ENCODE results near the gene ENTHD1. TPM values are rescaled to one million over a fixed set of nuclear protein-coding genes. Genes with fewer than 3 reads are reported as not detected.

The ENTHD1 gene
- total RNA-seq, 1 donor from 2014 or later, result not detected

DNA sequence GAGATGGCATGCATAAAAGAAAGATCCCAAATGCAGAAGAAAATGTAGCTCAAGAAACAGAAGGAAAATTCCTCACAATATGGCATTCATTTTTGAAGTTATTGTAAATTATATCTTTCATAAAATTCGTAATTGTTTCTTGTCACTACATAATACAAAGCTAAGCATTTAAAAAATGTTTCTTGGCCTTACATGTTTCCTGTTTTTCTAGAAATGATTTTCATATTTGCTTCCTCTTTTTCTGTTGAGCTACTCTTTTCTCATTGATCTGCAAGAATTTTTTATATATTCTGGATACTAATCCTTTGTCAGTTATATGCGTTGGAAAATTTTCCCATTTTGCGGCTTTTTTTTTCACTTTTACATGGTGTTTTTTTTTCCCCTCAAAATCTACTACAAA, 48.0 kb downstream of the ENTHD1 start:
- peaks cover 11% of the 10 kb centered on the region for H3K27me3 Mint-ChIP-seq (ENCODE audit: low read depth)
- no peaks in the 10 kb centered on the region for H3K4me1 Mint-ChIP-seq (ENCODE audit: low read depth)
- no peak overlapping the region for H3K27ac Mint-ChIP-seq (ENCODE audit: unreplicated experiment)
- TF ChIP-seq, protein P1, sequence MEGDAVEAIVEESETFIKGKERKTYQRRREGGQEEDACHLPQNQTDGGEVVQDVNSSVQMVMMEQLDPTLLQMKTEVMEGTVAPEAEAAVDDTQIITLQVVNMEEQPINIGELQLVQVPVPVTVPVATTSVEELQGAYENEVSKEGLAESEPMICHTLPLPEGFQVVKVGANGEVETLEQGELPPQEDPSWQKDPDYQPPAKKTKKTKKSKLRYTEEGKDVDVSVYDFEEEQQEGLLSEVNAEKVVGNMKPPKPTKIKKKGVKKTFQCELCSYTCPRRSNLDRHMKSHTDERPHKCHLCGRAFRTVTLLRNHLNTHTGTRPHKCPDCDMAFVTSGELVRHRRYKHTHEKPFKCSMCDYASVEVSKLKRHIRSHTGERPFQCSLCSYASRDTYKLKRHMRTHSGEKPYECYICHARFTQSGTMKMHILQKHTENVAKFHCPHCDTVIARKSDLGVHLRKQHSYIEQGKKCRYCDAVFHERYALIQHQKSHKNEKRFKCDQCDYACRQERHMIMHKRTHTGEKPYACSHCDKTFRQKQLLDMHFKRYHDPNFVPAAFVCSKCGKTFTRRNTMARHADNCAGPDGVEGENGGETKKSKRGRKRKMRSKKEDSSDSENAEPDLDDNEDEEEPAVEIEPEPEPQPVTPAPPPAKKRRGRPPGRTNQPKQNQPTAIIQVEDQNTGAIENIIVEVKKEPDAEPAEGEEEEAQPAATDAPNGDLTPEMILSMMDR (IDR thresholded peaks at IDR 0.05), result no peak
- no peaks in the 10 kb centered on the region for H3K9me3 Mint-ChIP-seq (ENCODE audit: low read depth)
- no peak overlapping the region for H3K4me3 Mint-ChIP-seq (ENCODE audit: unreplicated experiment)
- DNase-seq (ENCODE audit: low spot score), result no peak
- H3K36me3 Mint-ChIP-seq (ENCODE audit: low read depth), result no peaks in the 10 kb centered on the region

DNA sequence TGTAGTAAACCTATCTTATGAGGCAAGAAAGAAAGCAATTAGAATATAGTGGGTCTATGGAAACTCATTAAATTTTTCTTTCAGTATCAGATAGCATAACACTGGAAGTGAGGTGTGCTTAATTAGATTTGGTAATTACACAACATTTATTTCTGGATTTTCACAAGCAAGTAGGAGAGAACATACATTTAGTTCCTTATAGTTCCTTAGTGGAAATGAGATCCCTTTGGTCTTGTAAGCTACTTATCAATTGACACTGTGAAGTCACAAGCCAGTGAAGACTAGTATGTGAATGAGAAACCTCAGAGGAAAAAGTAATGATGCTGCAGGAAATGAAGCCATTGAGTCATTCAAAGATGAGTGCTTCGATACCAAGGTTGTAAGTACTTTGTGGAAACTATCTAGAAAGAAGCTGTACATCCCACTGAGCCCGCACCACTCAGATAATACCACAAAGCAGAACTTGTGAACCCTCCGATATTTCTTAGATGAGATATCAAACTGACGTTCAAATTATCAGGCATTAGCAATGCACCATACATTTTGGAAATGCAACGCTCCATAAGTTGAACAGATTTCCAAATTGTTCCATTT, 53.5 kb downstream of the ENTHD1 start:
- H3K36me3 Mint-ChIP-seq (ENCODE audit: low read depth), result no peaks in the 10 kb centered on the region
- DNase-seq (ENCODE audit: low spot score), result no peak
- H3K4me3 Mint-ChIP-seq (ENCODE audit: unreplicated experiment), result no peak overlapping the region
- peaks cover 22% of the 10 kb centered on the region for H3K27me3 Mint-ChIP-seq (ENCODE audit: low read depth)
- no peaks in the 10 kb centered on the region for H3K9me3 Mint-ChIP-seq (ENCODE audit: low read depth)
- no peak overlapping the region for H3K27ac Mint-ChIP-seq (ENCODE audit: unreplicated experiment)
- TF ChIP-seq, protein P1 (IDR thresholded peaks at IDR 0.05), result no peak
- no peaks in the 10 kb centered on the region for H3K4me1 Mint-ChIP-seq (ENCODE audit: low read depth)

DNA sequence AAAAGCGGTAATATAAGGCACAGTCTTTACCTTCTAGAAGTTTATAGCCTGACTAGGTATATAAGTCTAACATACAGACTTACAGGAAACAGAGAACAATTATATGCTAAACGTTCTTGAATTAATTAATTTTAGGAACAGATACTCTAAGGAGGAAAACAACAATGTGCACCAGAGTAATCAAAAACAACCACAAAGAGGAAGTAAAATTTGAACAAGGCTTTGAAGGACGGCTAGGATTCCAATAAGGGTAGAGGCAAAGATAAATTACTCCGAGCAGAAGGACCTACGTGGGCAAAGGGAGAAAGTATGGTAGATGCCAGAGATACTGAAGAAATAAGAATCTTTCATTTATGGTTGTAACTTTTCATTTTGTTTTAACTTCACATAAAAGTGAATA, 54.4 kb downstream of the ENTHD1 start:
- H3K27me3 Mint-ChIP-seq (ENCODE audit: low read depth), result peaks cover 28% of the 10 kb centered on the region
- no peaks in the 10 kb centered on the region for H3K4me1 Mint-ChIP-seq (ENCODE audit: low read depth)
- no peak for DNase-seq (ENCODE audit: low spot score)
- no peak overlapping the region for H3K27ac Mint-ChIP-seq (ENCODE audit: unreplicated experiment)
- TF ChIP-seq, protein P1 (IDR thresholded peaks at IDR 0.05), result no peak
- no peaks in the 10 kb centered on the region for H3K9me3 Mint-ChIP-seq (ENCODE audit: low read depth)
- H3K4me3 Mint-ChIP-seq (ENCODE audit: unreplicated experiment), result no peak overlapping the region
- no peaks in the 10 kb centered on the region for H3K36me3 Mint-ChIP-seq (ENCODE audit: low read depth)

DNA sequence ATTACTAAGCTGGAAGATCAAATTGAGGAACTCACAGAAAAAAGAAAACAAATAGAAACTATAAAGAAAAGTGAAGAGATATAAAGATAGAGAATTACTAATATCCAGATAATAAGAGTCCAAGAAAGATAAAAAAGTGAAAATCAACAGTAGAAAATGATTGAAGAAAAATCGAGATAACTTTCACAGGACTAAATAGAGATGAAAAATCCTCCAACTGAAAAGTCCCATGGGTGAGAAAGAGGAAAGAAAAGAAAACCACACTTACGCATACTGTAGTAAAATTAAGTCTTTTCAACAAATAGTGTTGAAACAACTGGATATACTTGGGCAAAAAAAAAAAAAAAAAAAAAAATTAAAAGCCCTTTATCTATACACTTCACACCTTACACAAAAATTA, 60.0 kb downstream of the ENTHD1 start:
- Mint-ChIP-seq H3K4me1 (ENCODE audit: low read depth) (no peaks in the 10 kb centered on the region), H3K9me3 (ENCODE audit: low read depth) (no peaks in the 10 kb centered on the region), H3K27ac (ENCODE audit: unreplicated experiment) (no peak overlapping the region), H3K4me3 (ENCODE audit: unreplicated experiment) (no peak overlapping the region), H3K36me3 (ENCODE audit: low read depth) (no peaks in the 10 kb centered on the region), H3K27me3 (ENCODE audit: low read depth) (peaks cover 42% of the 10 kb centered on the region)
- TF ChIP-seq, protein P1 (IDR thresholded peaks at IDR 0.05), result no peak
- DNase-seq (ENCODE audit: low spot score), result no peak

DNA sequence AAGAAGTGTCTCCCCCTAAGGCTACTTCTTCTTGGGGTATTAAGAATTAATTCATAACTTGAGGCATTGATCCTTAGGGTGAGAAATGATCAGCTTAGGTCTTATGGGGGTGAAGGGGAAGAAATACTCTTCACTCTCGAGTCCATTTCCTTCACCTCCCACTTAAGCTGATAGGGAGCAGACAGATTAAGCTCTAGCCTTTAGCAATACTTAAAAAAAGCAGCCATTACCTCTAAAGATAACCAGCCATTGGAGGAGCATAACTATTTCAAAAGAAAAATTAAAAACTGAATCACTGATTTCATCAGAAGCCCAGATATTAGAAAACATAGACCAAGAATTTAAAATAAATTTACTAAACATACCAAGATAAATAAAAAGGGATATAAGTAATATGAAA, 60.5 kb downstream of the ENTHD1 start:
- H3K9me3 Mint-ChIP-seq (ENCODE audit: low read depth), result no peaks in the 10 kb centered on the region
- H3K36me3 Mint-ChIP-seq (ENCODE audit: low read depth), result no peaks in the 10 kb centered on the region
- H3K27ac Mint-ChIP-seq (ENCODE audit: unreplicated experiment), result no peak overlapping the region
- H3K4me3 Mint-ChIP-seq (ENCODE audit: unreplicated experiment), result no peak overlapping the region
- H3K27me3 Mint-ChIP-seq (ENCODE audit: low read depth), result peaks cover 42% of the 10 kb centered on the region
- no peak for DNase-seq (ENCODE audit: low spot score)
- no peaks in the 10 kb centered on the region for H3K4me1 Mint-ChIP-seq (ENCODE audit: low read depth)
- TF ChIP-seq, protein P1 (IDR thresholded peaks at IDR 0.05), result no peak
